GM10847 (cell line): ENCODE results near the gene SNX32.

ENCODE experiments used
- POLR2A ChIP-seq: IDR thresholded peaks from 2 replicates; pipeline ENCODE4 v1.6.1; 2011; ENCODE audit not compliant: insufficient read length; ENCODE audit errors: extremely low read depth

Gene SNX32

GRCh38 chr11:65833297-65834030 lies at the start of gene SNX32:
Gene SNX32 (plus strand): TSS chr11:65833963. CDS start chr11:65834066, 103 bp downstream.
- no peak for TF ChIP-seq POLR2A

DNA sequence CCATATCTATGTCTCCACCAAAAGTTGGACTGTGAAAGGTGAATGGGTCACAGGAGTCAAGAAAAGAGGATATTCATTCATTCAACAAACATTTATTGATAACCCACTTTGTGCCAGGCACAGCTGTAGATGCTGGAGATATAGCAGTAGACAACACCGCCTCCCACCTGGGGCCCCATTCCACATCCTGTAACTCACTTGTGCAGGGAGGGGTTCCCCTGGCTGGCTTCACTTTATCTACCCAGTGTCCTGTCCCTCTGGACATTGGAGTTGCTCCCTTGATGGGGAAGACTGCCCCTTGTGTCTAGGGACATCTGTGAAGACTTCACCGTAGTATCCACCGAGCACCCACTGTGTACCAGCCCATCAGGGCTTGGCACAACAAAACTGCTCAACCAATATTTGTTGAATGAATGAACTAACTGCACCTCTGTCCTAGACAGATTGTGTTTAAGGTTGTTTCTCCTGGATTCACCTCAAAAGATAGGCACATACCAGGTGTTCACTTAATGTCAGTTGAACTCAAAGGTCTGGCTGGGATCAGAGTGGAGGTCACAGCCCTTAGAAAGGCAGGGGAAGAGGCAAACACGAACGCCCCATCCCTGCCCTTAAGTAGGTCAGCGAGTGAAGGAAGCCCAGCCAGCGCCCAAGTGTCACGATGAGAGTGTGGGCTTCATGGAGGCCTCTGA lies 48.3 kb upstream of the SNX32 start:
- TF ChIP-seq POLR2A, result no peak

GRCh38 chr11:65786008-65786785 lies 47.6 kb upstream of the SNX32 start:
- no peak for TF ChIP-seq POLR2A

DNA sequence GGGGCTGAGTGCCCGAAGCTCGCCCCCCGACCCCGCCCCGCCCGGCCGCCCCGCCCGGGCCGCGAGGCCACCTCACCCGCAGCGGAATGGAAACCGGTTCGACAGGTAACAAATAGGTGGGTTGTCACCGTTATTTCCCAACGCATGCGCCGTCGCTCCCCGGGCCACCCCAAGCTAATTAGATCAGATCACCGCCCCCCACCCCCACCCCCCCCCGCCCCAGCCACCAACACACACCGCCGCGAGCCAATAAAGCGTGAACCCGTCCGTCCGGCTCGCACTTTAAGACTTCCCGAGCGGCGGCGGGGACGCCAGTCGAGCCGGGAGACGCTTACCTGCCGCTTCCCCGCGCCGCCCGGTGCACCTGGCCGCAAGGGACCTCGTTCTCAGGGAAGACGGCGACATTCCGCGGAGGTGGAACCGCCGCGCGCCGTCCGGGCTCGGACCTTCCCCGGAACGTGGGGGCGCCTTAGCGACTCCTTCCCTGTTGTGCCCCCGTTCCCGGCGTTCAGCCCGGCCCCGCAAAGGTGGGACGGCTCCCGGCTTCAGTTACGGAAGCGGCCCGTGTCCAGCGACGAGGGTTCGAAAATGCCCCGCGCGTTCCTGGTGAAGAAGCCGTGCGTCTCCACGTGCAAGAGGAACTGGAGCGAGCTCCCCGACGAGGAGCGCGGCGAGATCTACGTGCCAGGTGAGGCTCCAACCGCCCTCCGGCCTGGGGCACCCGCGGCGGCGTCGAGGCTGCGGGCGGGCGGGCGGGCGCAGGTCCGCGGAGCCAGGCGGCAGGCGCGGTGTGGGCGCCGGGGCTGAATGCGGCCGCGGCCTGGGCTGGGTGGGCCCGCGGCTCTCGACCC lies 46.8 kb upstream of the SNX32 start, which contains the start of gene OVOL1:
Gene OVOL1 (plus strand): TSS at position 278 of the 851 bp plus-strand sequence. CDS start 311 bp downstream, at position 589.
- no peak for TF ChIP-seq POLR2A

DNA sequence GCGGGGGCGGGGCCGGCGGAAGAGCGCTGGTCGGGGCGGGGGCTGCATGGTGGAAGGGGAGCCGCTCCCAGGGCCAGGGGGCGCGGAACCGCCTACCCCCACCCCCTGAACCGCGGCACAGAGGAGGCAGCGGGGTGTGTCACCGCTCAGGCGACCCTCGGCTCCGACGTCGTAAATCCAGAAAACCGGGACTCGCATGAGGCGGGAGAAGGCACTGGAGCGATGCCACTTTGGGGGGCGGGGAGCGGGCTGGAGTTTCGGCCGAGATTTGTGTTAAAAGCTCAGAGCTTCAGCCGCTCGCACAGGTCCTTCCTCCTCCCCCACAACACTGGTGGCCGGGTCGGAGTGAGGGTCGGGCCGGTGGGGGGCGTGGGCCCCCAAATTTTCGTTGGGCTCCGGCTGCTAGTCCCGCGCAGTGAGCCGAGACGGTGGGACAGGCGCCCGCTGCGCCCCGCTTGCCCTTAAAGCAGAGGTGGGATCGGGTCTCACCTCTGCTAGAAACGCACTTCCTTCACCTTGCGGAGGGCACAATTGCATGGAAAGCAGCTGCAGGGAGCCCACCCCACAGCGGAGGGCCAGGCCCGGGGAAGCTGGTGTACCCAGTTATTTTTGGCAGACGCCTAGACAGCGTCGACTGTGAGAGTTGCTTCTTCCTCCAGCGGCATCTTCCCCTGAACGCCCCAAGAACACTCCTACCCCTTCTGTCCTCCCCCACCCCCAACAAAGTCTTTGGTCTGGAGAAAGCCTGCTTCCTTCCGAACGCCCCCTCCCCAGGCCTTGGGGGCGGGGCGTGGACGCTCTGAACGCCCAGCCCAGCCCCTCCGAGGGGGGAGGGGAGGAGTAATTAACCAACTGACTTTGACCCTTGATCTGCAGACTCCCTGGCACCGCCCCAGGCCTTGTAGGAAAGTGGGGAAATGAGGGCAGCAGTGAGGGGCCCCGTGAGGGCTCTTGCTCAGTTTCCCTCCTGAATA lies 45.8 kb upstream of the SNX32 start:
- no peak for TF ChIP-seq POLR2A

GRCh38 chr11:65788821-65789220 lies 44.9 kb upstream of the SNX32 start:
- no peak for TF ChIP-seq POLR2A

GRCh38 chr11:65789230-65790103 lies 44.3 kb upstream of the SNX32 start:
- no peak for TF ChIP-seq POLR2A

DNA sequence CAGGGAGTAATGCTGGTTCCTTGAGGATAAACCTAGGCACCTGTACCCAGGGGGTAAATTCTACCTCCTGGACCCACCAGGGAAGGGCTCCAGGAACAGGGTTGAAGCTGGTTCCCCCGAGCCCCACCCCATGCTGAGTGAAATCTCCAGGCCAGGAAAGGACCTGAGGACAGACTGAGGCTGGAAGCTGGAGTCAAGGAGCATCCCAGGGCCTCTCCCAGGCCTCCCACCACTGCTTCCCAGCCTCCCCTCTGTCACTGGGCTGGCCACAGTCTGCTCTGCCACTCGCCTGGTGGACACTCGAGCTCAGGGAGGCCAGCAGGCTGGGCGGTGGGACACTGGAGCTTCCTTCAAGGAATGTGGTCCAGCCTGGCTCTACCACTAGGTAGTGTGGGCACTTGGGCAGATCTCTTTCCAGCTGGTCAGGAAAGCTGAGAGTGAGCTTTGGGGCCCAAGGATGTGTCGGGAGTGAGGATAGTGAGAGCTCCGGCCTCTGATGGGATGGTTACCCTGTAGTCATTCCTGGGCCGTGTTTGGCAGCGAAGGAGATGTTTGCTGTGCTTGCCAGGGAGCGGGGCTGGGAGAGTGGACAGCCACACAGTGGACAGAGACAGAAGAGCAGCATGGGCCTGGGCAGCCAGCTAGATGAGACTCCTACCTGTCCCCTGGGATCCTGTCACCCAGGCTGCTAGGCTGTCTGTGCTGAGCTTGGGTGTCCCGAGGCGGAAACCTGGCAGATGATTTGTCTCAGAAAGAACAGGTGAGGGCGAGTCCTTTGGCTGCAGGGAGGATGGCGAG lies 43.5 kb upstream of the SNX32 start:
- TF ChIP-seq POLR2A, result no peak

DNA sequence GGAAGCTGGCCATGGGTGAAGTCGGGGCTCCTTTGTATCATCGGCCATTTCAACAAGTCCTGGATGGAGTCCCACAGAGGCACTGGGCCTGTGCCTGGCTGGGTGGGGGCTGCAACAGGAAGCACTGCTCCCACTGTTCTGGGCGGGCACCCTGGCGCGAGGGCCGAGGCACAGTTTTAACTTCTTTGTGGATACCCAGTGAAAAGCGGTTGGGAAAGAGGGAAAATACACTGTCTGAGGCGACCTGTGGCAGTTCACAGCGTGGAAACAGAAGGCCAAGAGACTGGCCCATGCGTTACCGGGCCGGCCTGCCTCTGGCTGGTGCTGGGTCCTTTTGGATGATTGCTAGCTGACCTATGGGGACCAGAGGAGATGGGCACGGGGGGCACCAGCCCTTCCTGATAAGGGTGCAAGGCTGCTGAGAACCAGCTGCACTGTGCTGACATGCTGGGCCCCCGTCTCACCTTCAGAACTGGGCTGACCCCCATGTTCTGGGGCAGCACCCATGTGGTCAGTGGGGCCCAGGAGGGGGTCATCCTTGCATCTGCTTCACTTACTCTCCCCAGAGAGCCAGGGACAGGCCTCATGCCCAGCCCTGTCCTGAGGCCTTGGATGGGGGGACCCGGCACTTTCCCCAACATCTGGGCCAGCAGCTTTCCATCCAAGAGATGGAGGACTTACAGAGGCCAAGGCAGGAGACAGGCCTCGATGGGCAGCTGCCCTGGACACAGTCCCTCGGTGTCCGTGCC lies 42.7 kb upstream of the SNX32 start:
- TF ChIP-seq POLR2A, result no peak

DNA sequence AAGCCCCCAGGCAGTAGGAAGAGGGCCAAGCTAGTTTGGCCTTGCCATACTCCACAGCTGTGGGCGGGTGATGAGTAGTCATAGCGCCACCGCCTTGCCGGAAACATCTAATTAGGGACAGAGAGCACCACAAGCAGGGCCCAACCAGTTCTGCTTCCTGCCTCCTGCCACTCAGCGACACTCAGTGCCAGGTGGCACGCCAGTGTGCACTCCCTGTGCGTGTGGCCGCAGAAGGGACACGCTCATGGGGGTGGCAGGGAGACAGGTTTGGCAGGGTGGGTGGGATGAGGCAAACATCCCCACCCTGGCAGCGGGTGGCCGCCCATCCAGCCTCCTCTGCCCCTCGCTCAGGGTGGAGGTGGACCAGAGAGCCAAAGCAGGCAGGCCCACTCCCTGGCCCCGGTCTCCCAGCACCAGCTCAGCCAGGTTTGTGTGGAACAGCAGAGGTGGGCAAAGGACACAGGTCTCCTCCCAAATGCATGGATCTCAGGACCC lies 42.0 kb upstream of the SNX32 start:
- TF ChIP-seq POLR2A, result peak; percentile 85

DNA sequence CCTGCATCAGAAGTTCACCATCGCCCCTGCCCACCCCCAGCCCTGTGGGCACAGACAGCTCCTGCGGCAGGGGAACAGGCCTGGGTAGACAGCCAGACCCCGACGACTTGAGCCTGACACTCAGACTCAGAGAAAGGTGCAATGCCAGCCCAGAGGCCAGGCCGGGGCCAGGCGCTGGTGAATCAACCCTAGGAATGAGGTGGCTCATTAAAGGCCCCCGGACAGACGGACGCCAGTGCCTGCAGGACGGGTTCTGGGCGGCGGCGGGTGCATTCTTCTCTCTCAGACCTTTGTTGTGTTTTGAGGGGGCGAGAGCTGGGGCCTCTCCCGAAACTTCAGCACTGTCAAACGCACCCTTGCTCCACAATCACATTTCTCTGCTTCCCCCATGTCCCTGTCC lies 41.3 kb upstream of the SNX32 start:
- TF ChIP-seq POLR2A, result no peak
